IMR-90 (cell line): ENCODE results near the gene WASL. TPM values are rescaled to one million over a fixed set of nuclear protein-coding genes. Genes with fewer than 3 reads are reported as not detected.
A peak's percentile ranks its signal among the peaks of the same experiment; 100 is the strongest.

Source experiments
- ATAC-seq: fragments of 200-7000 bp; cut with Tn5 transposase; 2 replicates; pipeline ENCODE4 v1.9.1; 2020; ENCODE audit warnings: low read depth, mild to moderate bottlenecking, moderate library complexity
- BruUV-seq: library from RNA; stranded (reverse); fragments of 400-500 nt; replicated peaks from 2 replicates; lab custom pipeline; 2021; lab: Mats Ljungman, UMichigan
- CTCF ChIA-PET: fragments of 300-600 bp; formaldehyde crosslinking; extraction: SDS; loops from one replicate; lab custom pipeline; 2021; ENCODE audit warnings: antibody characterized with exemption; lab: Yijun Ruan, JAX
- POLR2A ChIA-PET: fragments of 300-600 bp; sonication (Branson Sonifier 250); formaldehyde crosslinking; loops from one replicate; lab custom pipeline; 2022; ENCODE audit warnings: antibody characterized with exemption; ENCODE audit not compliant: unreplicated experiment; lab: Charles Lee
- DNase-seq: peaks from one replicate; pipeline ENCODE4 v3.0.0; 2013
- H2AFZ ChIP-seq: replicated peaks from 2 replicates; pipeline ENCODE3; 2013; ENCODE audit warnings: low read length, mild to moderate bottlenecking; ENCODE audit not compliant: poor library complexity
- H2AK5ac ChIP-seq: 2 replicates; pipeline ENCODE4 v1.6.1; 2013; ENCODE audit warnings: low read depth, low read length, inconsistent platforms
- H2AK9ac ChIP-seq: replicated peaks from 2 replicates; pipeline ENCODE3; 2013; ENCODE audit warnings: mild to moderate bottlenecking, low read depth, low read length, moderate library complexity; ENCODE audit not compliant: poor library complexity
- H2BK120ac ChIP-seq: 2 replicates; pipeline ENCODE4 v1.6.1; 2013; ENCODE audit warnings: low read depth, low read length, inconsistent platforms
- H2BK15ac ChIP-seq: 3 replicates; pipeline ENCODE4 v1.6.1; 2013; ENCODE audit warnings: low read depth, low read length, inconsistent platforms
- H2BK20ac ChIP-seq: 2 replicates; pipeline ENCODE4 v1.6.1; 2013; ENCODE audit warnings: low read depth, mild to moderate bottlenecking, inconsistent platforms, low read length, moderate library complexity
- H2BK5ac ChIP-seq: 2 replicates; pipeline ENCODE4 v1.6.1; 2013; ENCODE audit warnings: mild to moderate bottlenecking, low read depth, low read length, inconsistent platforms; ENCODE audit not compliant: poor library complexity, severe bottlenecking
- H3K14ac ChIP-seq: replicated peaks from 2 replicates; pipeline ENCODE4 v1.6.1; 2013; ENCODE audit warnings: low read depth, low read length, inconsistent platforms
- H3K18ac ChIP-seq: 2 replicates; pipeline ENCODE4 v1.6.1; 2013; ENCODE audit warnings: low read depth, low read length, control low read depth
- H3K23ac ChIP-seq: 2 replicates; pipeline ENCODE4 v1.6.1; 2013; ENCODE audit warnings: low read depth, low read length, inconsistent platforms
- H3K27ac ChIP-seq: 2 replicates; pipeline ENCODE4 v1.5.1; 2013; ENCODE audit warnings: mild to moderate bottlenecking, control low read depth, low read length; ENCODE audit not compliant: insufficient read depth
- H3K27me3 ChIP-seq: 2 replicates; pipeline ENCODE4 v1.6.1; 2013; ENCODE audit warnings: low read length; ENCODE audit not compliant: control insufficient read depth, insufficient read depth
- H3K36me3 ChIP-seq: 2 replicates; pipeline ENCODE4 v1.6.1; 2013; ENCODE audit warnings: low read length, mixed read lengths; ENCODE audit not compliant: control insufficient read depth, insufficient read depth
- H3K4ac ChIP-seq: 2 replicates; pipeline ENCODE4 v1.6.1; 2013; ENCODE audit warnings: low read depth, low read length, inconsistent platforms
- H3K4me1 ChIP-seq: 2 replicates; pipeline ENCODE4 v1.6.1; 2013; ENCODE audit warnings: low read length, mixed read lengths; ENCODE audit not compliant: control insufficient read depth, insufficient read depth
- H3K4me2 ChIP-seq: 2 replicates; pipeline ENCODE4 v1.6.1; 2013; ENCODE audit warnings: low read depth, mild to moderate bottlenecking, control low read depth, low read length, moderate library complexity
- H3K4me3 ChIP-seq: 2 replicates; pipeline ENCODE4 v1.5.1; 2013; ENCODE audit warnings: low read depth, mild to moderate bottlenecking, control low read depth, low read length, moderate library complexity; ENCODE audit not compliant: insufficient read depth
- H3K56ac ChIP-seq: 2 replicates; pipeline ENCODE4 v1.6.1; 2013; ENCODE audit warnings: low read length, inconsistent platforms; ENCODE audit not compliant: insufficient read depth; ENCODE audit errors: extremely low read depth
- H3K79me1 ChIP-seq, 2 experiments: 2 replicates each; pipeline ENCODE4 v1.6.1; 2013; ENCODE audit warnings: low read length in 2 of 2, inconsistent platforms in 1 of 2, low read depth in 1 of 2
- H3K9ac ChIP-seq: 2 replicates; pipeline ENCODE4 v1.6.1; 2013; ENCODE audit warnings: low read depth, low read length, control low read depth
- H3K9me1 ChIP-seq: 2 replicates; pipeline ENCODE4 v1.6.1; 2013; ENCODE audit warnings: low read length, inconsistent platforms; ENCODE audit not compliant: insufficient read depth
- H3K9me3 ChIP-seq: 2 replicates; pipeline ENCODE4 v1.6.1; 2013; ENCODE audit warnings: low read length; ENCODE audit not compliant: control insufficient read depth, insufficient read depth
- H4K20me1 ChIP-seq: 2 replicates; pipeline ENCODE4 v1.6.1; 2013; ENCODE audit warnings: low read length, inconsistent platforms; ENCODE audit not compliant: insufficient read depth
- H4K5ac ChIP-seq: 2 replicates; pipeline ENCODE4 v1.6.1; 2013; ENCODE audit warnings: mild to moderate bottlenecking, low read depth, low read length, control low read depth
- H4K8ac ChIP-seq, 2 experiments: 2 replicates each; pipeline ENCODE4 v1.6.1; 2013; ENCODE audit warnings: low read depth in 2 of 2, low read length in 2 of 2, control low read depth in 1 of 2, inconsistent platforms in 1 of 2
- H4K91ac ChIP-seq: 2 replicates; pipeline ENCODE4 v1.6.1; 2013; ENCODE audit warnings: low read depth, low read length, inconsistent platforms; ENCODE audit not compliant: insufficient read depth
- MXI1 ChIP-seq: IDR thresholded peaks from 2 replicates; pipeline ENCODE4 v1.6.1; 2012; ENCODE audit warnings: low read depth, mild to moderate bottlenecking, low read length, moderate library complexity, borderline replicate concordance
- NFE2L2 ChIP-seq: fragments of 150-350 bp; IDR thresholded peaks from 2 replicates; pipeline ENCODE4 v1.6.1; 2016; ENCODE audit warnings: low read depth, mild to moderate bottlenecking, low read length
- WGBS, 2 experiments: methylation state at CpG; one replicate each; pipeline versions ENCODE4 v1.1.5 to v1.1.7; 2013; ENCODE audit warnings: missing lambda C conversion rate in 2 of 2; ENCODE audit not compliant: insufficient read length in 1 of 2; ENCODE audit errors: extremely low coverage in 2 of 2; 5-methylcytosine and 5-hydroxymethylcytosine counted together
- dilution Hi-C: fragments of 300-500 bp; cut with HindIII; formaldehyde crosslinking; loops from one replicate; pipeline ENCODE4 v1.14.3; 2018; ENCODE audit warnings: low sequenced_read_pairs; ENCODE audit not compliant: unreplicated experiment
- in situ Hi-C: fragments of 300-500 bp; cut with MboI; formaldehyde crosslinking; loops from 3 replicates; pipeline ENCODE4 v1.14.3; 2019; ENCODE audit warnings: low sequenced_read_pairs, inconsistent platforms, mixed read lengths
- intact Hi-C: fragments of 100-400 bp; cut with micrococcal nuclease; formaldehyde crosslinking; loops from 2 replicates; pipeline ENCODE4 v1.10.0; 2022
- polyA plus RNA-seq, 3 experiments: library from polyadenylated mRNA; depleted of rRNA; stranded (reverse); fragments of >200 nt; gene quantifications; 2 replicates each; pipeline ENCODE4 v1.2.3, GENCODE V29; 2012; ENCODE audit warnings: low replicate concordance in 1 of 3
- total RNA-seq: library from RNA; depleted of rRNA; stranded (reverse); fragments of >200 nt; gene quantifications from 2 replicates; pipeline ENCODE4 v1.2.3, GENCODE V29; 2012
- TF ChIP-seq, protein P1 (sequence below): fragments of 150-350 bp; IDR thresholded peaks from 2 replicates; pipeline ENCODE4 v1.6.1; 2017; ENCODE audit warnings: mild to moderate bottlenecking, antibody characterized with exemption, low read length, low read depth

WASL gene
- total and polyA plus RNA-seq, 2 of the 4 experiments (the other 2 are of a cell fraction): 2.3 to 7.9 TPM

- intact Hi-C loops (no loop called here), dilution Hi-C loops (no loop called here), in situ Hi-C loops (no loop called here)
- Histone ChIP-seq H3K4ac (no peak overlapping the region), H3K36me3 (no peaks in the 10 kb centered on the region), H2AK5ac (0 out of 2 replicates have a peak overlapping the region, but pooled peaks have one; percentile 39), H3K27ac (no peak overlapping the region), H4K91ac (no peak overlapping the region), H3K27me3 (no peaks in the 10 kb centered on the region), H2BK20ac (no peak overlapping the region), H2BK15ac (no peak overlapping the region), H4K8ac (no peak overlapping the region), H3K4me3 (no peak overlapping the region), H3K18ac (no peak overlapping the region), H3K9me1 (no peaks in the 10 kb centered on the region; the same call in none of the 2 replicates), H3K14ac (no peak overlapping the region), H3K9ac (no peak overlapping the region), H3K79me1 (peaks cover 5 to 37% of the 10 kb centered on the region in 2 experiments), H3K4me2 (no peak overlapping the region), H3K9me3 (no peaks in the 10 kb centered on the region), H4K20me1 (peaks cover 33% of the 10 kb centered on the region), H2AFZ (no peak overlapping the region), H3K4me1 (no peaks in the 10 kb centered on the region), H2BK120ac (no peak overlapping the region), H3K56ac (no peak overlapping the region), H3K23ac (no peak overlapping the region), H2BK5ac (no peak overlapping the region), H2AK9ac (no peak overlapping the region), H4K5ac (no peak overlapping the region)
- no TSS peak for BruUV-seq
- ChIA-PET POLR2A (interaction anchor here (0.7 kb wide), 1 partner anchor 166 kb away, joined by 5 read pairs; no protein-coding TSS in a partner anchor), CTCF (interaction anchor here (0.7 to 0.9 kb wide), 3 partner anchors 13 to 54 kb away, joined by 3 read pairs; no protein-coding TSS in a partner anchor)
- ATAC-seq (no peak), DNase-seq (no peak)
- WGBS, 2 experiments: 60% methylated on average over 1 of the region's 5 CpGs; no CpG with 5 or more reads in 1 of the 2 experiments
- TF ChIP-seq, protein P1, sequence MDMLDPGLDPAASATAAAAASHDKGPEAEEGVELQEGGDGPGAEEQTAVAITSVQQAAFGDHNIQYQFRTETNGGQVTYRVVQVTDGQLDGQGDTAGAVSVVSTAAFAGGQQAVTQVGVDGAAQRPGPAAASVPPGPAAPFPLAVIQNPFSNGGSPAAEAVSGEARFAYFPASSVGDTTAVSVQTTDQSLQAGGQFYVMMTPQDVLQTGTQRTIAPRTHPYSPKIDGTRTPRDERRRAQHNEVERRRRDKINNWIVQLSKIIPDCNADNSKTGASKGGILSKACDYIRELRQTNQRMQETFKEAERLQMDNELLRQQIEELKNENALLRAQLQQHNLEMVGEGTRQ: no peak
- TF ChIP-seq MXI1: no peak
- no peak for TF ChIP-seq NFE2L2
Observed at GRCh38 chr7:123735539-123735938, 13.3 kb downstream of the WASL start.
